Measurements from ENCODE around the gene PDE3B. TPM values are rescaled to one million over a fixed set of nuclear protein-coding genes. Genes with fewer than 3 reads are reported as not detected.

PDE3B gene
- total and polyA plus RNA-seq, 9 of the 15 experiments (the other 6 are each of a cell fraction or from before 2014, with no cell fraction given), result 2.3 to 22.5 (median 12.2) TPM

DNA sequence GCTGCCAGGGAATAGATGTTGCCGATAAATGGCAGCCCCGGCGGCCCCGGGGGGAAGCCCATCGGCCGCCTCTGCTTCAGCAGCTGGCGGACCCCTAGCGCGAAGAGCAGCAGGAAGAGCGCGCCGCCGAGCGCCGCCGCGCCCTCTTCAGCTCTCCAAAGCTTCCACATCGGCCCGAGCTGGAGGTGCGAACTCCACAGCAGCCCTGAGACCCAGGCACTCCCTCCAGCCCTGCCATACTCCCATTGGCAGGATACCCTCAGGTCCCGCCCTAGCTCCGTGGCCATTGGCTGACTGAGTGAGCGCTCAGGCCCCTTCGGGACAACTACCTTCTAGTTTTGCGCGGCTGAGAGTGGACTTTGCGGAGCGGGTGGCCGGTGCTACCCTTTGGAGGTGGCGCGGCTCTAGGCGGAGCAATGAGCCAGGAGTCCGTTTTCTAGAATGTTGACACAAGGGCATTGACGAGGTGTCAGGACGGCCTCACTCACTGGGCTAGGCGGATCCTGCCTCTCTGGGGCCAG lies 248.5 kb downstream of the PDE3B start, which contains the start of gene CYP2R1:
TSS of gene CYP2R1 (minus strand) at position 196 of the 521 bp plus-strand sequence. CDS start at position 170, 26 bp downstream.
- Histone ChIP-seq H3K9me1 (ENCODE audit: control insufficient read depth, insufficient read depth, low read length) (no peaks in the 10 kb centered on the region), H3K4me1 (replicated peaks in 1 of 2; ENCODE audit: control insufficient read depth in 2 of 2, insufficient read depth in 2 of 2, low read length in 2 of 2) (peaks cover 23% of the 10 kb centered on the region in 2 experiments), H3K9ac (ENCODE audit: insufficient read depth in 1 of 2, low read depth in 2 of 2, low read length in 2 of 2) (peak within 1 kb of the TSS; percentile 81 to 93), H3K79me2 (ENCODE audit: control insufficient read depth, insufficient read depth, low read length) (peaks cover 19% of the 10 kb centered on the region), H2AFZ (ENCODE audit: low read depth, low read length) (peak within 1 kb of the TSS; percentile 97), H3K27me3 (ENCODE audit: control insufficient read depth in 2 of 2, insufficient read depth in 2 of 2, low read length in 2 of 2) (no peaks in the 10 kb centered on the region), H4K20me1 (replicated peaks; ENCODE audit: control insufficient read depth, insufficient read depth, low read length) (no peaks in the 10 kb centered on the region), H3K4me2 (ENCODE audit: insufficient read depth, low read length) (peak within 1 kb of the TSS; percentile 92), H3K9me3 (replicated peaks; ENCODE audit: control insufficient read depth, insufficient read depth, low read depth, low read length) (no peaks in the 10 kb centered on the region), H3K4me3 (peak within 1 kb of the TSS; percentile 54), H3K27ac (ENCODE audit: extremely low read depth, low read depth, low read length) (peak within 1 kb of the TSS; percentile 79), H3K36me3 (ENCODE audit: control insufficient read depth, insufficient read depth, low read length) (no peaks in the 10 kb centered on the region)
- intact Hi-C loops (cut with micrococcal nuclease) (loop anchor here (5.0 kb wide), 3 partner anchors 40 to 370 kb away; partner anchors contain the start of genes PDE3B and PSMA1), in situ Hi-C loops (cut with MboI) (loop anchor here (10.0 kb wide), 2 partner anchors 247 to 367 kb away; partner anchors contain the start of genes PDE3B and PSMA1)
- ATAC-seq, result peak; percentile 97
- DNase-seq (ENCODE audit: extremely low read depth in 1 of 4, low spot score in 3 of 4), result peak; percentile 97 to 100 (median 99)
- POLR2A ChIA-PET, result interaction anchor here (0.6 to 1.9 kb wide), 18 partner anchors 8 to 695 kb away, joined by 3 to 8 read pairs (median 3); partner anchors contain the start of genes PDE3B and PSMA1
- CTCF ChIA-PET (ENCODE audit: low intra/inter-chr PET ratio), result no interaction called here
- WGBS (ENCODE audit: insufficient coverage, low coverage, missing lambda C conversion rate), result under 1% methylated on average over 32 of the region's 36 CpGs
- BruUV-seq (replicated peaks), result no TSS peak
- peak; percentile 95 for FAIRE-seq
- TF ChIP-seq CBX1 (IDR thresholded peaks at IDR 0.05; ENCODE audit: low read depth), result no peak
- TF ChIP-seq ZC3H4 (CRISPR knock-in tag; IDR thresholded peaks at IDR 0.05; ENCODE audit: borderline replicate concordance), result no peak
- no peak for TF ChIP-seq ATF1 (CRISPR knock-in tag; IDR thresholded peaks at IDR 0.05)
- TF ChIP-seq ATF1 (tag; IDR thresholded peaks at IDR 0.05), result peak; percentile 60
- peak; percentile 52; the same call in 1 of the 2 replicates for TF ChIP-seq MYC (IDR thresholded peaks at IDR 0.05; ENCODE audit: low read depth, low read length)
- TF ChIP-seq MYC (CRISPR knock-in tag; IDR thresholded peaks at IDR 0.05; ENCODE audit: borderline replicate concordance, low read depth), result no peak
- TF ChIP-seq RBFOX2 (IDR thresholded peaks at IDR 0.05; ENCODE audit: low read depth, low read length), result peak; percentile 93
- peak; percentile 59; the same call in 1 of the 2 replicates for TF ChIP-seq PHF8 (IDR thresholded peaks at IDR 0.05; ENCODE audit: borderline replicate concordance, low read length)
- TF ChIP-seq CCAR2 (IDR thresholded peaks at IDR 0.05; ENCODE audit: low read depth, low read length), result no peak
- TF ChIP-seq, protein P1, sequence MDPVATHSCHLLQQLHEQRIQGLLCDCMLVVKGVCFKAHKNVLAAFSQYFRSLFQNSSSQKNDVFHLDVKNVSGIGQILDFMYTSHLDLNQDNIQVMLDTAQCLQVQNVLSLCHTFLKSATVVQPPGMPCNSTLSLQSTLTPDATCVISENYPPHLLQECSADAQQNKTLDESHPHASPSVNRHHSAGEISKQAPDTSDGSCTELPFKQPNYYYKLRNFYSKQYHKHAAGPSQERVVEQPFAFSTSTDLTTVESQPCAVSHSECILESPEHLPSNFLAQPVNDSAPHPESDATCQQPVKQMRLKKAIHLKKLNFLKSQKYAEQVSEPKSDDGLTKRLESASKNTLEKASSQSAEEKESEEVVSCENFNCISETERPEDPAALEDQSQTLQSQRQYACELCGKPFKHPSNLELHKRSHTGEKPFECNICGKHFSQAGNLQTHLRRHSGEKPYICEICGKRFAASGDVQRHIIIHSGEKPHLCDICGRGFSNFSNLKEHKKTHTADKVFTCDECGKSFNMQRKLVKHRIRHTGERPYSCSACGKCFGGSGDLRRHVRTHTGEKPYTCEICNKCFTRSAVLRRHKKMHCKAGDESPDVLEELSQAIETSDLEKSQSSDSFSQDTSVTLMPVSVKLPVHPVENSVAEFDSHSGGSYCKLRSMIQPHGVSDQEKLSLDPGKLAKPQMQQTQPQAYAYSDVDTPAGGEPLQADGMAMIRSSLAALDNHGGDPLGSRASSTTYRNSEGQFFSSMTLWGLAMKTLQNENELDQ (CRISPR knock-in tag; IDR thresholded peaks at IDR 0.05; ENCODE audit: borderline replicate concordance), result no peak
- TF ChIP-seq, protein P2, sequence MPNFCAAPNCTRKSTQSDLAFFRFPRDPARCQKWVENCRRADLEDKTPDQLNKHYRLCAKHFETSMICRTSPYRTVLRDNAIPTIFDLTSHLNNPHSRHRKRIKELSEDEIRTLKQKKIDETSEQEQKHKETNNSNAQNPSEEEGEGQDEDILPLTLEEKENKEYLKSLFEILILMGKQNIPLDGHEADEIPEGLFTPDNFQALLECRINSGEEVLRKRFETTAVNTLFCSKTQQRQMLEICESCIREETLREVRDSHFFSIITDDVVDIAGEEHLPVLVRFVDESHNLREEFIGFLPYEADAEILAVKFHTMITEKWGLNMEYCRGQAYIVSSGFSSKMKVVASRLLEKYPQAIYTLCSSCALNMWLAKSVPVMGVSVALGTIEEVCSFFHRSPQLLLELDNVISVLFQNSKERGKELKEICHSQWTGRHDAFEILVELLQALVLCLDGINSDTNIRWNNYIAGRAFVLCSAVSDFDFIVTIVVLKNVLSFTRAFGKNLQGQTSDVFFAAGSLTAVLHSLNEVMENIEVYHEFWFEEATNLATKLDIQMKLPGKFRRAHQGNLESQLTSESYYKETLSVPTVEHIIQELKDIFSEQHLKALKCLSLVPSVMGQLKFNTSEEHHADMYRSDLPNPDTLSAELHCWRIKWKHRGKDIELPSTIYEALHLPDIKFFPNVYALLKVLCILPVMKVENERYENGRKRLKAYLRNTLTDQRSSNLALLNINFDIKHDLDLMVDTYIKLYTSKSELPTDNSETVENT (CRISPR knock-in tag; IDR thresholded peaks at IDR 0.05), result no peak
- peak; percentile 29 for TF ChIP-seq RBM39 (optimal IDR thresholded peaks at IDR 0.05; ENCODE audit: low read depth, low read length)
- 0 out of 2 replicates have a peak, but pooled peaks have one; percentile 46 for TF ChIP-seq GTF2A2 (tag; IDR thresholded peaks at IDR 0.05)
- TF ChIP-seq ZNF699 (CRISPR knock-in tag; IDR thresholded peaks at IDR 0.05; ENCODE audit: insufficient replicate concordance), result no peak
- TF ChIP-seq NBN (IDR thresholded peaks at IDR 0.05; ENCODE audit: low read depth), result peak; percentile 84; the same call in 1 of the 2 replicates
- peak; percentile 64; the same call in 1 of the 2 replicates for TF ChIP-seq CREM (IDR thresholded peaks at IDR 0.05; ENCODE audit: low read depth)
- no peak for TF ChIP-seq ZNF551 (CRISPR knock-in tag; IDR thresholded peaks at IDR 0.05)
- no peak for TF ChIP-seq ZNF445 (CRISPR knock-in tag; IDR thresholded peaks at IDR 0.05; ENCODE audit: low read depth)
- no peak for TF ChIP-seq HNRNPUL1 (IDR thresholded peaks at IDR 0.05; ENCODE audit: low read length)

Data from K562 (cell line).